Stomach smooth muscle (tissue), 2 donors: ENCODE measurements around the gene SYNPR.

Experiments
- H3K27ac ChIP-seq: one replicate; pipeline ENCODE4 v1.7.0; 2013; ENCODE audit warnings: mild to moderate bottlenecking, low read length, inconsistent platforms
- H3K27me3 ChIP-seq, 2 donors: one replicate each; pipeline ENCODE4 v1.7.0; 2013; ENCODE audit warnings: low read length in 2 of 2; ENCODE audit not compliant: insufficient read depth in 2 of 2, control insufficient read depth in 1 of 2
- H3K36me3 ChIP-seq, 2 donors: one replicate each; pipeline ENCODE4 v1.7.0; 2013; ENCODE audit warnings: low read length in 2 of 2; ENCODE audit not compliant: control insufficient read depth in 2 of 2, insufficient read depth in 2 of 2
- H3K4me1 ChIP-seq: one replicate; pipeline ENCODE4 v1.7.0; 2013; ENCODE audit warnings: low read length; ENCODE audit not compliant: control insufficient read depth, insufficient read depth
- H3K4me3 ChIP-seq, 2 donors: one replicate each; pipeline ENCODE4 v1.7.0; 2013; ENCODE audit warnings: low read length in 2 of 2
- H3K9ac ChIP-seq, 2 donors: one replicate each; pipeline ENCODE4 v1.7.0; 2013; ENCODE audit warnings: low read length in 2 of 2, mild to moderate bottlenecking in 1 of 2
- H3K9me3 ChIP-seq, 2 donors: one replicate each; pipeline ENCODE4 v1.7.0; 2013; ENCODE audit warnings: low read length in 2 of 2; ENCODE audit not compliant: control insufficient read depth in 2 of 2
- donor health status: healthy.
- donor health status: Pancreatic carcinoma.

Gene SYNPR

GRCh38 chr3:63528325-63529000 lies 250.4 kb downstream of the SYNPR start:
- no peak overlapping the region for H3K4me3 ChIP-seq
- H3K9me3 ChIP-seq, result no peaks in the 10 kb centered on the region
- H3K4me1 ChIP-seq, result no peaks in the 10 kb centered on the region
- no peak overlapping the region for H3K9ac ChIP-seq
- H3K27me3 ChIP-seq, result no peaks in the 10 kb centered on the region
- no peak overlapping the region for H3K27ac ChIP-seq
- no peaks in the 10 kb centered on the region for H3K36me3 ChIP-seq

- Histone ChIP-seq H3K4me1 (no peaks in the 10 kb centered on the region), H3K27ac (no peak overlapping the region), H3K27me3 (no peaks in the 10 kb centered on the region), H3K36me3 (no peaks in the 10 kb centered on the region), H3K9me3 (no peaks in the 10 kb centered on the region), H3K4me3 (no peak overlapping the region), H3K9ac (no peak overlapping the region)
These were observed 254.4 kb downstream of the SYNPR start for GRCh38 chr3:63532521-63532920.

- H3K4me1 ChIP-seq, result no peaks in the 10 kb centered on the region
These were observed 260.8 kb downstream of the SYNPR start for GRCh38 chr3:63538919-63539318.

GRCh38 chr3:63555767-63556166 lies 277.7 kb downstream of the SYNPR start:
- Histone ChIP-seq H3K36me3 (no peaks in the 10 kb centered on the region), H3K4me1 (no peaks in the 10 kb centered on the region), H3K27ac (no peak overlapping the region), H3K9ac (no peak overlapping the region), H3K27me3 (no peaks in the 10 kb centered on the region), H3K4me3 (no peak overlapping the region), H3K9me3 (no peaks in the 10 kb centered on the region)

More at GRCh38 chr3:63538919-63539318, 260.8 kb downstream of the SYNPR start:
- H3K36me3 ChIP-seq, result no peaks in the 10 kb centered on the region
- no peak overlapping the region for H3K27ac ChIP-seq
- no peak overlapping the region for H3K9ac ChIP-seq
- no peaks in the 10 kb centered on the region for H3K9me3 ChIP-seq
- no peaks in the 10 kb centered on the region for H3K27me3 ChIP-seq
- no peak overlapping the region for H3K4me3 ChIP-seq

- H3K27ac ChIP-seq, result no peak overlapping the region
- H3K9ac ChIP-seq, result no peak overlapping the region
- no peaks in the 10 kb centered on the region for H3K9me3 ChIP-seq
- H3K27me3 ChIP-seq, result no peaks in the 10 kb centered on the region
- H3K4me3 ChIP-seq, result no peak overlapping the region
- H3K4me1 ChIP-seq, result no peaks in the 10 kb centered on the region
- no peaks in the 10 kb centered on the region for H3K36me3 ChIP-seq
These were observed 278.3 kb downstream of the SYNPR start for GRCh38 chr3:63556401-63556800.

GRCh38 chr3:63557912-63558311 lies 279.8 kb downstream of the SYNPR start:
- no peak overlapping the region for H3K27ac ChIP-seq
- H3K9me3 ChIP-seq, result no peaks in the 10 kb centered on the region
- H3K4me3 ChIP-seq, result no peak overlapping the region
- no peak overlapping the region for H3K9ac ChIP-seq
- no peaks in the 10 kb centered on the region for H3K36me3 ChIP-seq
- H3K4me1 ChIP-seq, result no peaks in the 10 kb centered on the region
- no peaks in the 10 kb centered on the region for H3K27me3 ChIP-seq

GRCh38 chr3:63559884-63560283 lies 281.8 kb downstream of the SYNPR start:
- Histone ChIP-seq H3K4me1 (no peaks in the 10 kb centered on the region), H3K27me3 (no peaks in the 10 kb centered on the region), H3K27ac (no peak overlapping the region), H3K9me3 (no peaks in the 10 kb centered on the region), H3K4me3 (no peak overlapping the region), H3K36me3 (no peaks in the 10 kb centered on the region), H3K9ac (no peak overlapping the region)

- H3K9me3 ChIP-seq, result no peaks in the 10 kb centered on the region
These were observed 283.8 kb downstream of the SYNPR start for GRCh38 chr3:63561879-63562278.

GRCh38 chr3:63562323-63562722 lies 284.2 kb downstream of the SYNPR start:
- Histone ChIP-seq H3K4me1 (no peaks in the 10 kb centered on the region), H3K27ac (no peak overlapping the region), H3K27me3 (no peaks in the 10 kb centered on the region), H3K9me3 (no peaks in the 10 kb centered on the region), H3K4me3 (no peak overlapping the region), H3K36me3 (no peaks in the 10 kb centered on the region), H3K9ac (no peak overlapping the region)

More at GRCh38 chr3:63561879-63562278, 283.8 kb downstream of the SYNPR start:
- no peak overlapping the region for H3K27ac ChIP-seq
- H3K27me3 ChIP-seq, result no peaks in the 10 kb centered on the region
- H3K9ac ChIP-seq, result no peak overlapping the region
- H3K4me3 ChIP-seq, result no peak overlapping the region
- no peaks in the 10 kb centered on the region for H3K4me1 ChIP-seq
- H3K36me3 ChIP-seq, result no peaks in the 10 kb centered on the region

- H3K27me3 ChIP-seq, result no peaks in the 10 kb centered on the region
- H3K9me3 ChIP-seq, result no peaks in the 10 kb centered on the region
- H3K27ac ChIP-seq, result no peak overlapping the region
- no peak overlapping the region for H3K9ac ChIP-seq
- no peaks in the 10 kb centered on the region for H3K36me3 ChIP-seq
- no peak overlapping the region for H3K4me3 ChIP-seq
- H3K4me1 ChIP-seq, result no peaks in the 10 kb centered on the region
These were observed 285.5 kb downstream of the SYNPR start for GRCh38 chr3:63563572-63563971.

- no peak overlapping the region for H3K27ac ChIP-seq
- no peaks in the 10 kb centered on the region for H3K36me3 ChIP-seq
- no peak overlapping the region for H3K4me3 ChIP-seq
- H3K27me3 ChIP-seq, result no peaks in the 10 kb centered on the region
- no peaks in the 10 kb centered on the region for H3K4me1 ChIP-seq
- H3K9me3 ChIP-seq, result no peaks in the 10 kb centered on the region
- H3K9ac ChIP-seq, result no peak overlapping the region
These were observed 287.1 kb downstream of the SYNPR start for GRCh38 chr3:63565220-63565619.
